Keratinocyte (primary cell): ENCODE measurements around the gene VPS33B. TPM values are rescaled to one million over a fixed set of nuclear protein-coding genes. Genes with fewer than 3 reads are reported as not detected.

Experiments used
- DNase-seq: peaks from one replicate; pipeline ENCODE4 v3.0.0-alpha.2; 2011; ENCODE audit warnings: low read depth, missing footprints, low spot score
- FAIRE-seq: peaks from 2 replicates; lab custom pipeline; 2011; peaks lifted over from hg19 to GRCh38; lab: Jason Lieb, UNC
- H2AFZ ChIP-seq: 2 replicates; pipeline ENCODE4 v1.6.0; 2012; ENCODE audit warnings: low read length, control low read depth, inconsistent platforms; ENCODE audit not compliant: control insufficient read depth
- H3K27ac ChIP-seq: 2 replicates; pipeline ENCODE4 v1.5.1; 2011; ENCODE audit warnings: low read length; ENCODE audit not compliant: control insufficient read depth, insufficient read depth
- H3K27me3 ChIP-seq: 3 replicates; pipeline ENCODE4 v1.6.0; 2011; ENCODE audit warnings: low read length; ENCODE audit not compliant: control insufficient read depth, insufficient read depth; ENCODE audit errors: extremely low read depth
- H3K36me3 ChIP-seq, 2 experiments: 2 replicates in 1 of 2; 3 replicates in 1 of 2; pipeline ENCODE4 v1.5.1; 2011; ENCODE audit warnings: low read length in 2 of 2, mild to moderate bottlenecking in 1 of 2; ENCODE audit not compliant: control insufficient read depth in 2 of 2, insufficient read depth in 2 of 2; ENCODE audit errors: extremely low read depth in 1 of 2
- H3K4me1 ChIP-seq: 3 replicates; pipeline ENCODE4 v1.5.1; 2011; ENCODE audit warnings: low read length; ENCODE audit not compliant: control insufficient read depth, insufficient read depth; ENCODE audit errors: extremely low read depth
- H3K4me2 ChIP-seq: 3 replicates; pipeline ENCODE4 v1.6.0; 2011; ENCODE audit warnings: low read depth, low read length; ENCODE audit not compliant: control insufficient read depth, insufficient read depth; ENCODE audit errors: extremely low read depth
- H3K4me3 ChIP-seq, 3 experiments: fragments of 200-600 bp in 1 of 3; sonication (generic) in 1 of 3; 2 replicates in 2 of 3; 3 replicates in 1 of 3; pipeline ENCODE4 v1.5.1; 2011 to 2016; ENCODE audit warnings: low read length in 3 of 3, mild to moderate bottlenecking in 3 of 3, control low read depth in 2 of 3, inconsistent platforms in 1 of 3, low read depth in 1 of 3, mixed read lengths in 1 of 3, mixed run types in 1 of 3, moderate library complexity in 1 of 3; ENCODE audit not compliant: control insufficient read depth in 2 of 3, insufficient read depth in 2 of 3; ENCODE audit errors: extremely low read depth in 1 of 3
- H3K79me2 ChIP-seq: 2 replicates; pipeline ENCODE4 v1.6.0; 2012; ENCODE audit warnings: low read length; ENCODE audit not compliant: control insufficient read depth, insufficient read depth
- H3K9ac ChIP-seq: 3 replicates; pipeline ENCODE4 v1.6.0; 2011; ENCODE audit warnings: low read length; ENCODE audit not compliant: control insufficient read depth, insufficient read depth; ENCODE audit errors: extremely low read depth
- H3K9me1 ChIP-seq: 3 replicates; pipeline ENCODE4 v1.6.0; 2011; ENCODE audit warnings: low read length; ENCODE audit not compliant: control insufficient read depth, insufficient read depth; ENCODE audit errors: extremely low read depth
- H3K9me3 ChIP-seq: 2 replicates; pipeline ENCODE4 v1.5.1; 2012; ENCODE audit warnings: low read depth, low read length; ENCODE audit not compliant: control insufficient read depth
- H4K20me1 ChIP-seq: 3 replicates; pipeline ENCODE4 v1.6.0; 2011; ENCODE audit warnings: low read length; ENCODE audit not compliant: control insufficient read depth, insufficient read depth; ENCODE audit errors: extremely low read depth
- CTCF ChIP-seq, 3 experiments: IDR thresholded peaks in 1 of 3; conservative IDR thresholded peaks in 1 of 3; optimal IDR thresholded peaks in 1 of 3; 2 replicates in 2 of 3; 3 replicates in 1 of 3; pipeline versions ENCODE3 to v1.5.1; 2011; ENCODE audit warnings: low read length in 3 of 3, mild to moderate bottlenecking in 3 of 3, moderate library complexity in 2 of 3, control low read depth in 1 of 3, inconsistent platforms in 1 of 3; ENCODE audit not compliant: insufficient read depth in 2 of 3; ENCODE audit errors: extremely low read depth in 1 of 3
- EZH2 ChIP-seq: IDR thresholded peaks from one replicate; pipeline ENCODE4 v1.6.1; 2012; ENCODE audit warnings: inconsistent platforms, mild to moderate bottlenecking, low read length, moderate library complexity
- dilution Hi-C: fragments of 300-500 bp; cut with MboI; formaldehyde crosslinking; loops from one replicate; pipeline ENCODE4 v1.7.0; 2020; ENCODE audit warnings: low sequenced_read_pairs; ENCODE audit not compliant: extremely low pct_ligation_motif_present
- polyA plus RNA-seq, 5 experiments: library from polyadenylated mRNA; depleted of rRNA in 3 of 5; stranded (reverse) in 3 of 5; stranded (forward) in 1 of 5; unstranded in 1 of 5; fragments of >200 nt; gene quantifications; 1 replicate in 1 of 5; 2 replicates in 3 of 5; 3 replicates in 1 of 5; pipeline versions ENCODE4 v1.2.1 to v1.2.3, GENCODE V29; 2011 to 2012; ENCODE audit warnings: missing spikeins in 2 of 5, low read depth in 1 of 5, low replicate concordance in 1 of 5

Gene VPS33B
- polyA plus RNA-seq, 1 donor (not counting 4 experiments of a cell fraction or from before 2014, with no cell fraction given): 20.2 TPM

GRCh38 chr15:91021516-91022074 is 799 bp downstream of the VPS33B start:
- DNase-seq (peak; percentile 4), FAIRE-seq (peak; percentile 36)
- Histone ChIP-seq H3K4me3 (peak overlapping the region; percentile 83 to 96 (median 92)), H3K9me3 (no peaks in the 10 kb centered on the region), H4K20me1 (no peaks in the 10 kb centered on the region), H3K79me2 (peaks cover 42% of the 10 kb centered on the region), H2AFZ (peak overlapping the region; percentile 11), H3K27me3 (no peaks in the 10 kb centered on the region), H3K4me1 (peaks cover 13% of the 10 kb centered on the region), H3K9ac (peak overlapping the region; percentile 84), H3K9me1 (no peaks in the 10 kb centered on the region), H3K4me2 (peak overlapping the region; percentile 84), H3K27ac (peak overlapping the region; percentile 74), H3K36me3 (peaks cover 5 to 14% of the 10 kb centered on the region in 2 experiments)
- dilution Hi-C loops: no loop called here
- TF ChIP-seq EZH2 (no peak), CTCF (optimal IDR thresholded peaks at IDR 0.05 in 1 of 3, IDR thresholded peaks at IDR 0.05 in 1 of 3, conservative IDR thresholded peaks at IDR 0.05 in 1 of 3; ENCODE audit: extremely low read depth in 1 of 3, insufficient read depth in 2 of 3, low read length in 3 of 3) (no peak)

DNA sequence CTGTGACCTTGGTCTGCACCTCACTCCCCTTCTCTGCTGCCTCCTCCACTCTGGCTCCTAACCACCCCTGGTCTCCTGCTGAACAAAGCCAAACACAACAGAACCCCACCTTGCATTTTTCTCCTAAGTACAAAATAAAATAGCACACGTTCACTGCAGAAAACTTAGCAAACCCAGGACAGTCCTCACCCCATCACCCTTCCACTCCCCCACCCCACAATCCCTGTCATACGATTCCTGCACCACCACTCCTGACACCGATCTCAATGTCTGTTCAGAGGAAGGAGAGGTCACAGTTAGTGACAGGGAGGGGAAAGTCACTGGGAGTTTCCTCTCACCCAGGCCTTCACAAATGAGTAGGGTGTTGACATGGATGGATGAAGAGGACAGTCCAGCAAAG is 4.2 kb downstream of the VPS33B start:
- dilution Hi-C loops: no loop called here
- Histone ChIP-seq H3K9me3 (no peaks in the 10 kb centered on the region), H2AFZ (no peak overlapping the region), H3K27ac (no peak overlapping the region), H3K36me3 (peaks cover 17 to 19% of the 10 kb centered on the region in 2 experiments), H3K27me3 (no peaks in the 10 kb centered on the region), H3K79me2 (peaks cover 45% of the 10 kb centered on the region), H3K4me3 (no peak overlapping the region), H3K4me1 (peaks cover 13% of the 10 kb centered on the region), H3K9ac (no peak overlapping the region), H3K4me2 (no peak overlapping the region), H4K20me1 (no peaks in the 10 kb centered on the region), H3K9me1 (no peaks in the 10 kb centered on the region)
- TF ChIP-seq EZH2 (no peak), CTCF (optimal IDR thresholded peaks at IDR 0.05 in 1 of 3, IDR thresholded peaks at IDR 0.05 in 1 of 3, conservative IDR thresholded peaks at IDR 0.05 in 1 of 3; ENCODE audit: extremely low read depth in 1 of 3, insufficient read depth in 2 of 3, low read length in 3 of 3) (no peak)
- DNase-seq: no peak
- FAIRE-seq: no peak
